Measurements from ENCODE around the gene ADAM11.

DNA sequence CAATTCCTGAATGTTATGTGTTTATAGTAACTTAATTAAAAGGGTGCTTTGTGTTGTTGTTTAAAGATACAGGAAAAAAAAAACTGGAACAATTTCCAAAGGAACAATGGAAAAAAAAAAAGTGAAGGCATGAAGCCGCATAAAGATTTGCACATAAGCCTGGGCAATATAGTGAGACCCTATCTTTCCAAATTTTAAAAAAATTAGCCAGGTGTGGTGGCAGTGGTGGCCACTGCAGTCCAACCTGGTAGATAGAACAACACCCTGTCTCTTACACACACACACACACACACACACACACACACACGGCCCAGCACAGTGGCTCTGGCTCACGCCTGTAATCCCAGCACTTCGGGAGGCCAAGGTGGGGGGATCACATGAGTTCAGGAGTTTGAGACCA, 49.4 kb downstream of the ADAM11 start:
- TF ChIP-seq TAF1 (CRISPR knock-in tag; IDR thresholded peaks at IDR 0.05): no peak
- TF ChIP-seq, protein P1, sequence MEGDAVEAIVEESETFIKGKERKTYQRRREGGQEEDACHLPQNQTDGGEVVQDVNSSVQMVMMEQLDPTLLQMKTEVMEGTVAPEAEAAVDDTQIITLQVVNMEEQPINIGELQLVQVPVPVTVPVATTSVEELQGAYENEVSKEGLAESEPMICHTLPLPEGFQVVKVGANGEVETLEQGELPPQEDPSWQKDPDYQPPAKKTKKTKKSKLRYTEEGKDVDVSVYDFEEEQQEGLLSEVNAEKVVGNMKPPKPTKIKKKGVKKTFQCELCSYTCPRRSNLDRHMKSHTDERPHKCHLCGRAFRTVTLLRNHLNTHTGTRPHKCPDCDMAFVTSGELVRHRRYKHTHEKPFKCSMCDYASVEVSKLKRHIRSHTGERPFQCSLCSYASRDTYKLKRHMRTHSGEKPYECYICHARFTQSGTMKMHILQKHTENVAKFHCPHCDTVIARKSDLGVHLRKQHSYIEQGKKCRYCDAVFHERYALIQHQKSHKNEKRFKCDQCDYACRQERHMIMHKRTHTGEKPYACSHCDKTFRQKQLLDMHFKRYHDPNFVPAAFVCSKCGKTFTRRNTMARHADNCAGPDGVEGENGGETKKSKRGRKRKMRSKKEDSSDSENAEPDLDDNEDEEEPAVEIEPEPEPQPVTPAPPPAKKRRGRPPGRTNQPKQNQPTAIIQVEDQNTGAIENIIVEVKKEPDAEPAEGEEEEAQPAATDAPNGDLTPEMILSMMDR (CRISPR knock-in tag; IDR thresholded peaks at IDR 0.05): no peak
- no peak for TF ChIP-seq PHF5A (CRISPR knock-in tag; IDR thresholded peaks at IDR 0.05; ENCODE audit: low read depth, unreplicated experiment)
- no peak for TF ChIP-seq CHD4 (IDR thresholded peaks at IDR 0.05; ENCODE audit: borderline replicate concordance, low read length)
